ENCODE results near the gene KCNK15.

Gene KCNK15

GRCh38 chr20:44715499-44716308 is 30.0 kb upstream of the KCNK15 start:
- no peak for DNase-seq

DNA sequence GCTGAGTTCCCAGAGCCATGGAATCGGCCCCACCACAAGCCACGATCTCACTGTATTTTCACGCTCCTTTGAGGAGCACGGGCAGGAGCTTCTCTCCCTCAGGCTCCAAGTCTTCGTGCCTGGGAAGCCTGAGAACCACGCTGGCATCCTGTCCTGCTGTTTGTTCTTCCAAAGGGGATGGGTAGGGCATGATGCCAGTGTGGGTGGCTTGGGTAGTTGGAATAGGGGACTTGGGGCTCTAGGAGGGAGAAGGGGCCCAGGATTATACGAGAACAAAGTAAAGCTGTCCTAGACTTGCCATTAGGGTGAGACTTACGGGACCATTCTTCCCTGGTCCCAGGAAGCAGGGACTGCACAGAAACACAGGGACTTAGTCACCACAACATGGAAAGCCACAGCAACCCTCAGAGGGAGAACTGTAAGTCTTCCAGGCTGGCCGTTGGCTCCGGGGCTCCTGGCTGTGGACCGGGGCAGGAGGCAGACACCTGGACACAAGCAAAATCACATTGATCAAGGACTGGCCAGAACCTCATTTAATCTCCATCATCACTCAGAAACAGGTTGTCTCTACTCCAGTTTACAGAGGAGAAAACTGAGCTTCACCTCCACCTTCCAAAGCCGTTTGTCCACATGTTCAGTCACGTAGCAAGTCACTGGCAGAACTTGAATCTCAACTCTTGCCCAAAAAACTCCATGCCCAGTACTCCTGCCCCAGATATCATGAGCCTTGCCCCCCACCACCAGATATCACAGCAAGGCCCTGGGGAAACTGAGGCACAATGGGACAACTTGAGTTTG is 29.2 kb upstream of the KCNK15 start:
- no peak for DNase-seq

DNA sequence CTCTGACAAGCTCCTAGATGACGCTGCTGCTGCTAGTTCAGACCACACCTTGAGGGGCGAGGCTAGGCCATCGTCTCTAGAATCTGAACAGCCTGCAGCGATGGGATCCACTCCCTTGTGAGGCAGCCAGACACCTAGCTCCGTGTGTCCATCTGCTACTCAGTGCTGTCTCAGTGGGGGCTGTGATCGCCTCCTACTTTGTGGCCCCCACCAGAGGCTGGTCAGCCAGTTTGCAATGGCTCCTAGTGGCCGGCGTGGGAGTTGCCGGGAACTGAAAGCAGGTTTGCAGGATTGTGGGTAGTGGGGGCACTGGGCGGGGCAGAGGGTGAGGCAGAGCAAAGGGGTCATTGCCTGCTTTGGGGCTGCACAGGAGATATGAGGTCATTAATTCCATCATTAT is 27.7 kb upstream of the KCNK15 start:
- DNase-seq = no peak

GRCh38 chr20:44719841-44720240 is 25.8 kb upstream of the KCNK15 start:
- no peak for DNase-seq

DNA sequence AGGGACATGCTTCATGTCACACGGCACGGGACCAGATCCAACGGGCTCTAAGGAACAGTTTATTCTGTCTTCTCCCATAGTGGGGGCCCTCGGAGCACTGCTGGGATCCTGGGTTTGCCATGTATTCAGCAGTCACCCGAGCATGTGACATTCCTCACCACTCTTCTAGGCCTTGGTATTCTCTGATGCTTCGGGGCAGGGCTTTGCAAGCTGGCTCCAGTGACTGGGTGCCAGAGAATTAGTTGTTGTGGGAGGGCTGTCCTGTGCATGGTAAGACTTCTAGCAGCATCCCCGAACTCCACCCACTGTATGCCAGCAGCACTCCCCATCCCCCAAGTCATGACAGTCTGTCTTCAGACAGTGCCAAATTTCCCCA is 25.1 kb upstream of the KCNK15 start:
- no peak for DNase-seq

DNA sequence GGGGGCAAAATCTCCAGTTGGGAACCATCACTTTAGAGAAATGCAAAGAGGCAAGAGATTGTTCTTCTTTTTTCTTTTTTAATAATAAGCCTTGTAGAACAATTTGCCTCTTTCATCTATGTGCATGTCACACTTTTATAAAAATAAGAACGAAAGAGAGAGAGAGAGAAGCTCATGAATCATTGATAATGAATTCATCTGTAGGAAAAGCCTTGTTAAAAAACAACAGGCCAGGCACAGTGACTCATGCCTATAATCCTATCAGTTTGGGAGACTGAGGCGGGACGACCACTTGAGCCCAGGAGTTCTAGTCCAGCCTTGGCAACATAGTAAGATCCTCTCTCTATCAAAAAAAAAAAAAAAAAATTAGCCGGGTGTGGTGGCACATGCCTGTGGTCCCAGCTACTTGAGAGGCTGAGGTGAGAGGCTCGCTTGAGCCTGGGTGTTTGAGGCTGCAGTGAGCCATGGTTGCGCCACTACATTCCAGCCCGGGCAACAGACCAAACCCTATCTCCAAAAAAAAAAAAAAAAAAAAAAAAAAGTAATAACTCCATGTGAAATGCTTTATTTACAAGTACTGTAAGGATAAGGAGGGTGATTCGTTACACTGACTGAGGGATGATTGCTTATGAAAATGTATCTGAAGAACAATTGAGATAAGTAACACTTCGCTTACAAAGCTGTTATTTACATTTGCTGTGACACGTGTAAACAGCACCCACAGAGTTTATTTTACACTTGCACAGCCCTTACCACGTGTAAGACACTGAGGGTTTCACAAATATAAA is 24.5 kb upstream of the KCNK15 start:
- no peak for DNase-seq

GRCh38 chr20:44721785-44722054 is 23.9 kb upstream of the KCNK15 start:
- no peak for DNase-seq

DNA sequence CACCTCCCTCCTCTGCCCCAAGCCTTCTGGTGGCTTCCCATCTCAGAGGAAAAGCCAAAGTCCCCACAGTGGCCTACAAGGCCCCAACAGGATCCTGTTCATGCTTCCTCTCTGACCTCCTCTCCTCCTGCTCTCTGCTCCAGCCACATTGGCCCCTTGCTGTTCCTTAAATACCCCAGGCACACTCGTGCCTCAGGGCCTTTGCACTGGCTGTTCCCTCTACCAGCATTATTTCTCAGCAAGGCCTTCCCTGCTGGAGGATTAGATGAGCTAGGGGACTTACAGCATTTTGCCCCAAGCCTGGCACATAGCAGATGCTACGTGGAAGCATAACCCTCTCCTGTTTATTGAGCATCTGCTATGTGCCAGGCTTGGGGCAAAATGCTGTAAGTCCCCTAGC is 22.7 kb upstream of the KCNK15 start:
- DNase-seq = no peak

GRCh38 chr20:44723391-44723790 is 22.3 kb upstream of the KCNK15 start:
- no peak for DNase-seq

DNA sequence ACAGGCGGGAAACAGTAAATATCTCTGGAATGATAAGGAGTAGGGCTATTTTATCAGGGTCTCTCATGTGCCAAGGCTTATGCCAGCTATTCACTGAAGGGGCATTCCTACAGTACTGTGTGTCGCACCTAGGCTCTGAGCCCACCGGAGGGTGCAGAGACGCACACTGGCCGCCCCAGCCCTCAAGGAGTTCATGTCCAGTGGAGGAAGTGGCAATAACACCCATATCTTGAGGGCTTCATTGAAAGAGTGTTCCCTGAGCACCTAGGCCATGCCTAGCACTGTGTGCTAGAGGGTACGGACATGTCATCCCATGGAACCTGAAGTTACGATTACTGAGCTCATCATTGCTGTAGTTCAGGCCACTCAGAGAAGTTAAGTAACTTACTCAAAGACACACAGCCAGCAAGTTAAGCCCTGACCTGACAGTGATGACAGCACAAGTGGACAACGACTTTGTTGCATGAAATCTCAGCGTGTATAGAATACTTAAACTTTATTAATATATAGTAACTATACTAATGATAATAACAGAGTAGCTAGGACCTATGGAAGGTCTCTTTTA is 21.8 kb upstream of the KCNK15 start:
- no peak for DNase-seq

DNA sequence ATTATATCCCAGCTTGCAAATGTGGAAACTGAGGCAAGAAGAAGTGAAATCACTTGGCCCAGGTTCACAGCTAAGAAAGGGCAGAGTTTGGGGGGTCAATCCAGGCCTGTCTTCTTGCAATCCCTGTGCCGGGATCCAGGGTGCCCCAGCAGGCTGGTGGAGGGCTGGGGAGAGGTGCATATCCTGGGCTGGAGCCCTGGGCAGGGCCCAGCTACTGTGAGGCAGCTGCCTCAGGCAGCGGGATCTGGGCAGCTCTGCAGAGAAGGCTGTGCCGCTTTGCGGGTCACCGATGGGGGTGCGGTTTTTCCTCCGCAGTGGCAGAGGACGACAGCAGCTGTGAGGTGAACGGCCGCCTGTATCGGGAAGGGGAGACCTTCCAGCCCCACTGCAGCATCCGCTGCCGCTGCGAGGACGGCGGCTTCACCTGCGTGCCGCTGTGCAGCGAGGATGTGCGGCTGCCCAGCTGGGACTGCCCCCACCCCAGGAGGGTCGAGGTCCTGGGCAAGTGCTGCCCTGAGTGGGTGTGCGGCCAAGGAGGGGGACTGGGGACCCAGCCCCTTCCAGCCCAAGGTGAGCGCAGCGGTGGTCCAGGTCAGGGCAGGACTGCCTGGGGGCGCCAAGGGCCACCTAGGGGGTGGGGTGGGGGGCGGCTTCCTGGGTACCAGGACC is 21.1 kb upstream of the KCNK15 start:
- DNase-seq = no peak

- DNase-seq = no peak
These were observed 19.8 kb upstream of the KCNK15 start for GRCh38 chr20:44725837-44726236.

DNA sequence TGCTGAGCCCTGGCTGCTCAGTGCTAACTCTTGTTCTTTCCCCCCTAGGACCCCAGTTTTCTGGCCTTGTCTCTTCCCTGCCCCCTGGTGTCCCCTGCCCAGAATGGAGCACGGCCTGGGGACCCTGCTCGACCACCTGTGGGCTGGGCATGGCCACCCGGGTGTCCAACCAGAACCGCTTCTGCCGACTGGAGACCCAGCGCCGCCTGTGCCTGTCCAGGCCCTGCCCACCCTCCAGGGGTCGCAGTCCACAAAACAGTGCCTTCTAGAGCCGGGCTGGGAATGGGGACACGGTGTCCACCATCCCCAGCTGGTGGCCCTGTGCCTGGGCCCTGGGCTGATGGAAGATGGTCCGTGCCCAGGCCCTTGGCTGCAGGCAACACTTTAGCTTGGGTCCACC is 18.6 kb upstream of the KCNK15 start:
- no peak for DNase-seq

GRCh38 chr20:44727651-44728050 is 18.0 kb upstream of the KCNK15 start:
- DNase-seq = no peak

DNA sequence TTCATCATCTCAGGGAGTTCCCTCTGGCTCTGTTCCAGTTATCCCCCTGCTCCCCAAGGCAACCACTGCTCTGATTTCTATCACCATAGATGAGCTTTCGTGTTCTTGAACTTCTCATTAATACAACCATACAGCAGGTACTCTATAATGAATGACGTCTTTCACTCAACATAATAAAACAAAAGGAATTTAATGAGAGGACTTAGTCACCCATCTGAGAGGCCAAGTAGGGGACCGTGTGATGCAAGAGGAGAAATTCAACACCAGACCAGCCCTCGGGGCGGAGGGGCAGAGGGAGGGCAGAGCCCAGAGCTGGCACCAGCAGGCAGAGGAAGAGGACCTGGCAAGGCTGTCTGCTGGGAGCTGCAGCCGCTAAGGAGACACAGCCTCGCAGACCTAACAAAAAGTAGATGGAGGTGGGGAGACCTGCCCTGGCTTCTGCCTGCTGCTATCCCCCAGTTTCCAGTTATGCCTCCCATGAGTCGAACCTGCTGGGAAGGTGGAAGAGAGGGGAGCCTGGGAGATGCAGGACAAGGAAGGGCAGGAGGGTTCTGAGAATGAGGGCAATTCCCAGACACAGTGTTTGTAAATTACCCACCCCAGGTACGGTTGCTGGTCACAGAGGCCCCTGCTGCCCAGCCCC is 16.7 kb upstream of the KCNK15 start:
- peak; percentile 69 for DNase-seq

GRCh38 chr20:44730441-44730840 is 15.2 kb upstream of the KCNK15 start:
- DNase-seq = no peak

DNA sequence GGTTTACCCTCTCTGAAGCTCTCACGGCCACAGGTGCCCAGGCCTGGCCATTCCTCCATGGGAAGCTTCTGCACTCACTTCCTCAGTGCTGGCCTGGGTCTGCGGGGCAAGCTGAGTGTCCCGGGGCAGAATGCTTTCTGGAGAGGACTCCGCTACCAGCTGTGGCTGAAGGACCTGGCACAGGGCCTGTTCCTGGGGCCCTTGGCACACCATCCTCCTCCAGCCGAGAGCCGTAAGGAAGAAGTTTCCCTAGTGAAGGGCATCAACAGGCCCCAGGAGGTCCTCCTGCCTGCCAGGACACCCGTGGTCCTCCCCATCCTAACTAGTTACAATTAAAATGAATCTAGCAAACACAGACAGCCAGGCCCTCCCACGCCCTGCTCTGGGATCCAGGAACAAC is 14.0 kb upstream of the KCNK15 start:
- no peak for DNase-seq

GRCh38 chr20:44732327-44732726 is 13.3 kb upstream of the KCNK15 start:
- no peak for DNase-seq

GRCh38 chr20:44733341-44734069 is 12.2 kb upstream of the KCNK15 start:
- no peak for DNase-seq

- DNase-seq = no peak
These were observed 10.7 kb upstream of the KCNK15 start for GRCh38 chr20:44734938-44735337.

- DNase-seq = no peak
These were observed 9.9 kb upstream of the KCNK15 start for GRCh38 chr20:44735816-44736169.
